GM19463 (cell line): ENCODE results near the gene TRAPPC2.

Source experiments
- ATAC-seq: cut with Tn5 transposase; IDR thresholded peaks from one replicate; pipeline ENCODE4 v1.9.1; 2021; ENCODE audit warnings: mild to moderate bottlenecking, moderate library complexity; ENCODE audit not compliant: unreplicated experiment

Gene TRAPPC2

DNA sequence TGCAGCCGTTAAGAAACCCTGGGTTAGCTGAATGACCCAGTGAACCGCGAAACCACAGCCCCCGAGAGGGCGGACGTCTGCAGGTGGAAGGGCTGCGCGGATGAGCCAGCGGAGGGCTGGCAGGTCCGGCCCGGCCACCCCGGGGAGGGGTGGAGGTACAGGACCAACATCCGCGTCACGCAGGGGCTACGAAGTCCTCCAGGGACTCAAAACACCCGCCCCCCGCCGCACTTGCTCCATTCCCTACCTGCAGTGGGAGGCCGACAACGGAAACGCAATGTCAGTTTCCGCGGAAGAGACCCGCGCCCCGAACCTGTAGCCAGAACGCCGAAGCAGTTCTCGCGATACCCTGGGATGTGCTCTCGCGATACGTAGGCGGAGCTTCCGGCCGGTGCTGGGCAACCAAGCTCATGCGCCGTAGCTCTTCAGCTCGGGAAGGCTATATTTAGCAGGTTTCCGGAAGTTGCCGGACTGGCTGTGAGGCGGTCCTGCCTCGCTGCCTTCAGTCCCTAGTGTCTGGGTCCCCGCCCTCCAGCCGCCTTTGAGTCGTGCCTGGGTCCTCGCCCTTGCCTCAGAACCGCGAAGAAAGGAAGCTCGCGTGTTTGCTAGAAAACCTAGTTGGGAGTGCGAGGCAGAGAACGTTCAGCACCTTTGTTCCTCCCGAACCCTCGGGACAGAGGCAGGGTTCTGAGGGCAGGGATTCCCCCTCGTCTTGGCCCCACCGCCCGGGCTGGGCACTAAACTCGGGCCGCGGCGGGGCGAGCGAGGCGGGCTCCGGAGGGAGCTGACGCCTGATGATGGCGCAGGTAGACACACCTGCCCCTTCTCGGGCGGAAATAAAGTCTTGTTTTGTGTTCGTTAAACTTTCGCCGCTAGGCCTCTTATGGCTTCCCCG, at the start of gene TRAPPC2, which contains the start of gene OFD1:
Gene TRAPPC2 (minus strand): TSS at position 343 of the 895 bp plus-strand sequence. CDS start 14,657 bp downstream, outside the sequence.
Gene OFD1 (plus strand): TSS at position 471 of the 895 bp plus-strand sequence. CDS start 324 bp downstream, at position 795.
- peak; percentile 91 for ATAC-seq

DNA sequence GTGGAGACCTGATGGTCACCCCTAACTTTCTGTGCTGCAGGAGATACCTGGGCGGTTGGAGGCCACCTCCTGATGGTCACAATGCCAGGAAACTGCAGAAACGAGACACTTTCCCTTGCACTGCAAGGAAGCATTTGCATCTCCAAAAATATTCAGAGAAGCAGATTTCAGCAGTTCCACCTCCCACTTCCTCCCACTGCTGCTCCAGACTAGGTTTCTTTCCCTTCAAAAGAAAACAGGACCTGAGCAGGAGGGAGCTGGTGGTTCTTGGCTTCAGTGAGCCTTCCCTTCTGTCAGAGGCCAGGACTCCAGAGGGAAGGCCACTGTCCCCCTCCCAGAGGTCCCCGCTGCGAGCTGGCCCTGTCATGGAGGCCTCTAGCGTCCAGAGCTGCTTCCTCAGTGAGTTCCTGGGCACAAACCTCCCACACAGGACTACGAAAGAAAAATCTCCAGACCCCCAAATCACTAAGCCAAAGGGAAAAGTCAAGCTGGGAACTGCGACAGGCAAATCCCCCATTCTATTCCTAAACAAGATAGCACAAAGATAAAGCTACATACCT, 46.5 kb upstream of the TRAPPC2 start:
- ATAC-seq: no peak

DNA sequence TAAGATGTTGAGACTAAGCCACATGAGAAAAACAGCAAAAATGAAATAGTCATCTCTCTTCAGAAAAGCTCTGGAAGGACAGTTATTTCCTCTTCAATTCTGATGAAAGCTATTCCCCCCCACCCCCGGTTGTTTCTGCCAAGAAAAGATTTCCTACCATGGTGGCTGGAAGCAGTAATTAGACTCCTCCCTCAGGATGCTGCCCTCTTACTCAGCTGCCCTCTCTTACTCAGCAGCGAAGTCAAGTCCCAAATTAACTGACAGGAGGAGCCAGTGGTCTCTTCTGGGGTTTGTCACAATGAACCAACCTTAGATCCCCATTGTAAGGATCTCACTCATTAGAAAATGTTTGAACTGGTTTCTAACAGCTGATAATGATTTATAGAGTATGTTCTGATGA, 44.5 kb upstream of the TRAPPC2 start:
- no peak for ATAC-seq

DNA sequence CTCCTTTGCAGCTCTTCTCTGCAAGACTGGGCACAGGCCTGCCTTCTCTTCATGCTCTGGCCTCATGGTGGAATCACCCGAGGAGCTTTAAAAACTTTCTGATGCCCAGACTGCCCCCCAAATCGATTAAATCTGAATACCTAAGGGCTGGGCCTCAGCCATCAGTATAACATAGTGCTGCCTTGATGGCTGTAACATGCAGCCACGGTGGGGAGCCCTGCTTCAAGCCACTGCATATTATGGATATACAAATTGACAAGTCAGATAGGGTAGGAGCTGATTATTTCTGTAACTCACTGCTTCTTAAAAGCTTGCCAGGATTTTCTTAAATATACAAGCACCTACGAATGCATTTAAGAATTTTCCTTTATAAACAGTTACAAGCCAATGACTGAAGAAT, 42.0 kb upstream of the TRAPPC2 start:
- ATAC-seq: no peak

DNA sequence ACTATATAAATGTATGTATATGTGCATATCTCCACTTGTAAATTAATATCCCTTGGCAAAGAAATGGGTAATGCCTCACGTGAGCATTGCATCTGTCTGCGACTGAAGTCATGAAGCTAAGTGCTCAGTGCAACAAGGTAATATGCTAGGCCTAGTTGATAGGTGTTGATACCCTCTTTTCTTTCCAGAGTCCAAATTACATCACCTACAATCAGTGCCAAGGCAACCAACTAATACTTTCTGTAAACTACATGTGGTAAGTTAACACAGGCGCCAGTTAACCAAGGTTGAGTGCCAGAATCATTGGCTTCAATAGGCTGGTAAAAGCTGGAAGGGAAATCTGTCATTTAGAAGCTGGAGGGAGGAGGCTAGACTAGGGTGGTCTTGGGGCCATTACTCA, 41.4 kb upstream of the TRAPPC2 start:
- no peak for ATAC-seq

DNA sequence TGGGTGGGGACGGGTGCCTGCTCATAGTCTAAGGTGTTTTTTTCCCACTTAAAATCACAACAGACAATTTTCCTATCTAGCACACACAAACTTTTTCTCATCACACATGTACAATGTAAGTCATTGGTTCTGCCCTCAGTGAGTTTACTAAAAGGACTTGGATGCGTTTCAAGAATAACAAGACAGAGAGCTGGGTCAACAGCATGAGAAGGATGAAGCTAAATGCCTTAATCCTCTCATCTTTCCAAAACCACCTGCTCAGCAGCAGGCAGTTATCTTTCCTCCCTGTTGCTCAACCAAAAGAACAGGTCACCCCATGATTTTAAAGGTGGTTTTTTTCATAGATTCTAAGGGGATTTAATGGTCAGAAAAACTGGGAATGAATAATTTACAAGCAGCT, 40.3 kb upstream of the TRAPPC2 start:
- ATAC-seq: no peak

DNA sequence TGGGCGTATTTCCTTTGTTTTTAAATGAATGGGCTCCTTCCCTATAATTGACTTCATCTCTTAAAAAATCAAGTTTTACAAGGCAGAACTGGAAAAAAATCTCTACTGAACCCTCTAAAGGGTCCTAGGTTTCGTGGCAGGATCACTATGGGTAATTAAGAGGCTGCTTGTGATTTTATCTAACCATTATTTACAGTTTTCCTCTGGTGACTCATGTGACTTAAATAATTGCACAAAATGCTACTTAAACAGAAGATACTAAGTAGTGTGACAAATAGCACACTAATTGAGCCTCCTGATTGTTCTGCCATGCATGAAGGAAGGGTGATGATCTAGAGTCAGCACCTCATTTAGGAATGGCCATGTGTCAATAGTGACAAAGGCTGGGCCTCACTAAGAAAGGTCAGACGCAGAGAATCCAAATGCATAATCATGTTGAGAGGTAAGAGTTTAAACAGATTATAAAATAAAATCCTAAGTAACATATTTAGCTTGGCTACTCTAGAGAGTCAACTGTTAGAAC, 35.7 kb upstream of the TRAPPC2 start:
- no peak for ATAC-seq

DNA sequence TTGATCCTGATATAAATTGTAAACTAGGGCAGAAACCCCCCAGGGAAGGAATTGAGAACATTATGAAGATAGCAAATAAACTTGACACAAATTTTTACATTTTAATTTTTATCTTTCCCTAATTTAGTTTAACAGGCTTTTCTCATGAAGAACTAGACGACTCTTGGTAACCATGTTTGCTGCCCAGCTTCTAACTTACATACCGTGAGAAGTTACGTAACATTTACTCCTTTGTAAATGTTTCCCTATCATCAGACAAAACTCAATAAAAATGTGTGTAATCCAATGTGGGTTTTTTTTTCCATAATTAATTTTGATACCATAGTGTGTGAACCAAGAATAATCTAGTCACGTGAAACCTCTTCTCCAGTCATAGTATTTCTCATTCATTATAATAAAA, 34.5 kb upstream of the TRAPPC2 start:
- no peak for ATAC-seq

DNA sequence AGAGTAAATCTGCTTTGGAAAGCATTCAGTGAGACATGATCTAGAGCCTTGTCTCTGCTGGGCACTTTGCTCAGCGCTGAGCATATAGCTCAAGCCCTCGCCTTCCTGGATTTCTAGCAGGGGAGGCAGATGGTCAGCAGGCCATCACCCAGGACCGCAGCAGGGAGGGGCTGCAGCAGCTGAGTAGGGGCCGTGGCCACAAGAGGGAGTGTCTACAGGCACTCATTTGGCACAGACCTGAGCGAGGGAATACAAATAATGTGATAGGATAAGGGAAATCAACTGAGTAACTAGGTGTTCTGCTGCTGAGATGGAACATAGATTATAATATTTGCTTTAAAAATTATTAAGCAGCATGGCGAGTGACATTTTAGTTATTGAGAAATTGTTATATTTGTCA, 30.3 kb upstream of the TRAPPC2 start:
- no peak for ATAC-seq

DNA sequence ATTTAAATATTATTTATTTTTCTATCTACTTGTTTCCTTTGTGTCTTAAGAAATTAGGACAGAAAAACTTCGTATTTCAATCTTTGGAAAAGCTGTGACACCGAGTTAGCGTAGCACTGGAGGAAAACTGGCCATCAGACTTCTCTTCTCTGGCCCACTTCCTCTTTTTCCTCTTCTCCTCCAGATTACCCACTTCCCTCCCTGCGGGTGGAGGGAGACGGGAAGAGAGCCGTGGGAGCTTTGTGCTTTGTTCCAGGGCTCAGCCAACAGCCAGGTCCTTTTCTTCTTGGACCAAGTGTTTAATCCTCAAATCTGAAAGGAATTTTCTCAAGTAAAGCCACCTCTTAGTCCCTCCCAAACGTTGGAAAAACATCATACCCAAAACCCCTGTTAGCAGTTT, 29.9 kb upstream of the TRAPPC2 start:
- no peak for ATAC-seq

DNA sequence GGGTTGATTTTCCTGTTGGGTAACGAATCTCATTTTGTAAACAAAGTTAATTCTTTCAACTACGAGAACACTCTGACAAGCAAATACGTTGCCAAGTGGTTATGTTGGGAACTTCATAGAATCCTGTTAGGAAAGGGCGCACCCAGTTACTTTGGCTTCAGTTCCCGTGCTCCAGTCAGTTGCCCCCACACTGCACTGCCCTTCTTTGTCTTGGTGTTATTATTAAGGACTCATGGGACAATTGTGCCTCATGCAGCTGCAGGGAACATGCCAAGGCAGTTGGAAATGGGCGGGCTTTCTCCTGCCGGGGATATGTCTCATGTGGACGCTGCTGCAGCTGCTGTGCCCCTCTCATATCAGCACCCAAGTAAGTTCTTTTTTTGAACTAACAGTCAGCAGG, 29.1 kb upstream of the TRAPPC2 start:
- no peak for ATAC-seq

DNA sequence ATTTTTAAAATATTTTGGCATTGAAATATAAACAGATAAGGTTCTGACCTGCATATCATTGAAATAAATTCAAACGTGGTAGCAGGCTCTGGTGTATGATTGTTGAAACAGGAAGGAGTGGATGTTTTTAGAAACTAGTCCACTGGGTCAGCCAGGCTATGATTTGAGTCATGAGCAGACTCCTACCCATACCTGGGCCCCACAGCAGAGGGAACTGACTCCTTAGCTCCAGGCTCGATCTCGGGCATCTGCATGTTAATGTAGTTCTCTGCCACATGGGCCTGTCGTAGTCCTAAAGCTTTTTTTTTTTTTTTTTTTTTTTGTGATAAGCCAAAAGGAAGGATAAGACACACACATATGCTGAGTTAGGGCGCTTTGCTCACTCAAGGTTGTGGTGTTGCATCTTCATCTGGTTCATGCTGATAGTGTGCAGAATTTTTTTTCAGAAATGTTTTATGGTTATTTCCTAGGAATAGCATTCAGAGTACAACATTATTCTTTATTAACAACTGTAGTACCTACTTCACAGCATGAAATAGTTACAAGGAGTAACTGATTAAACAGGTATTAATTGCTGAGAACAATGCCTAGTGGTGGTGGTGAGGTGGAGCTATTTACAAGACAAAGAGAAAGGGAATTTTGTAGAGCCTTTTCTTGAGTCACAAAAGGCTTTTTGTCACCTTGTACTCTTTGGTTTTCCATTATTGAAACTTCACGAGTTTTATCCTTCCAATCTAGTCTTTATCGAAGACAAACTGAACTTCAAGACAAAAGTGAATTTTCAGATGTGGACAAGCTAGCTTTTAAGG, 27.4 kb upstream of the TRAPPC2 start:
- ATAC-seq: peak; percentile 76

DNA sequence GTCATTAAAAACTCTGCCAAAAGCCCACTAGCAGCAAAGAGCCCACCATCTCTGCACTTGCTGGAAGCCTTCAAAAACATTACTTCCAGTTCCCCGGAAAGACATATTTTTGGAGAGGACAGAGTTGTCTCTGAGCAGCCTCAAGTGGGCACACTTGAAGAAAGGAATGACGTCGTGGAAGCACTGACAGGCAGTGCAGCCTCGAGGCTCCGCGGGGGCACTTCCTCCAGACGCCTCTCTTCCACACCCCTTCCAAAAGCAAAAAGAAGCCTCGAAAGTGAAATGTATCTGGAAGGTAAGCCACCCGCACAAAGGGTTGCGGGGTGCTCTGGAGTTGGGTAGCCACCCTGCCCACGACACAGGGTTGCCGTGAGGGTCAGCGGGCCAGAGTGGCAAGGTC, 26.0 kb upstream of the TRAPPC2 start:
- ATAC-seq: no peak

DNA sequence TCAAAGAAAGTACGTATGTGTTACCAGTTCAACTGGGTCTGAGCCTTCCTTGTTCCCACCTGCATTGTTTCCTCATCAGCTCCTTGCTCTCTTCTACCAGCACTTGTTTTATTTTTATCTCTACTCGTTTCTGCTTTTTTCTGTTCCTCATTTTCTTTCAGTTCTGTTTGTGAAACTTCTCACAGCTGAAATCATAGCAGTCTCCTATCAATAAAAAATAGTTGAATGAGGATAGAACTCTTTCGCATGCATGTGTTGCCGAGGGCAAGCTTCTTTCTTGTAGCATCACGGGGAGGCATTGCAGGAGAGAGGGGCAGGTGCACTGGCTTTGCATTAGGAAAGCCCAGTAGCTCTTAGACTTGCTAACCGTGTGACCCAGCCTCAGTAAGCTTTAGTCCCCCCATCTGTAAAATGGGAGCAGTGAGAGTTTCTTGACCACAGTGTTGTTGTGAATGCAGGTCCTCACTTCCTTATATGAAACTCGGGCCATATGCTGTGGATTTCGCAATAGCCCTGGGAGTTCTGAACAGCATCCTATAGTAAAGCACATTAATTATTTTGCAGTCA, 24.8 kb upstream of the TRAPPC2 start:
- peak; percentile 55 for ATAC-seq

DNA sequence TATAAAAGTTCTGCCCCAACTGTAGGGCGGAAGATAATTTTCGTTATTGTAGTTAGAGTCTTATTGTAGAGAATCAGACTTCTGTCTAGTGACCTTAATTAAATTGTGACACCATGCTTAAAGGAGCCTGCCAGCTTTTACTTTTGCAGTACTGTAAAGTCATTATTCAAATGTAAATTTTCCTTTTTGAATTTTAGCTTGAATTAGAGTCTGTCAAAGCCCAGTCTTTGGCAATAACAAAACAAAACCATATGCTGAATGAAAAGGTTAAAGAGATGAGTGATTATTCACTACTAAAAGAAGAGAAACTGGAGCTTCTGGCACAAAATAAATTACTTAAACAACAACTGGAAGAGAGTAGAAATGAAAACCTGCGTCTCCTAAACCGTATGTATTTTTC, 22.0 kb upstream of the TRAPPC2 start:
- ATAC-seq: no peak

DNA sequence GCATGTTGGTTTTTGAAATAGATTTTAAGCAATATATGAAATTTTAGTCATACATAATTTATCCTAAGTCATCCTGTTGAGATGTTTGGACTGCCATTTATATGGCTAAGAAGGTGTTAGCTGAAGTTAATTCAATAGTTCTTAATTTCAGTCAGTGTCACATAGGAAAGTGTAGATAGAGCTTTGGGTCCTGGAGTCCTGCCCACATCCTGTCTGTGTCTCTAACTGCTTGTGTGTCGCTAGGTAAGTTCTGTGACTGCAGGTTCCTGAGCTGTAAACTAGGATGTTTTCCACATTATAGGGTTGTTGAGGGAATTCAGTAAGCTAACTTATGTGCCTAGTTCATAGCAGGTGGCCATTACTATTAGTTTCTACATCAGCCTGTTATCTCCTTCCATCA, 20.8 kb upstream of the TRAPPC2 start:
- no peak for ATAC-seq

DNA sequence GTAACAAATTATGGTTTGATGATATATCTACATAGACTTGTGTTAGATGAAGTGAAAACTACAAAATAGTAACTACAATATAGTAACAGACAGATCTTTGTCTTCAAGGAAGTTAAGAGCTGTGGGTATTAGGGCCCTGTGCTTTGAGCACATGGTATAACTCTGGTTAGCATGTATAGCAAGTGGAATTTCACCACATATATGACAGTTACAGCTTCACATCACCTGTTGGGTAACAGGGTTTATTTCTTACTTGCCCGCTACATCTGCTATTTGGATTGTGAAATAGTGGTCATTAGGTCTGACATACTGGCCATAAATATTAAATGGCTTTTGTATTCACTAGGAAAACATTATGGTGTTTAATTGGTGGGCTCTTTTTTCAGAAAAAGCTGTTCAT, 20.3 kb upstream of the TRAPPC2 start:
- no peak for ATAC-seq

DNA sequence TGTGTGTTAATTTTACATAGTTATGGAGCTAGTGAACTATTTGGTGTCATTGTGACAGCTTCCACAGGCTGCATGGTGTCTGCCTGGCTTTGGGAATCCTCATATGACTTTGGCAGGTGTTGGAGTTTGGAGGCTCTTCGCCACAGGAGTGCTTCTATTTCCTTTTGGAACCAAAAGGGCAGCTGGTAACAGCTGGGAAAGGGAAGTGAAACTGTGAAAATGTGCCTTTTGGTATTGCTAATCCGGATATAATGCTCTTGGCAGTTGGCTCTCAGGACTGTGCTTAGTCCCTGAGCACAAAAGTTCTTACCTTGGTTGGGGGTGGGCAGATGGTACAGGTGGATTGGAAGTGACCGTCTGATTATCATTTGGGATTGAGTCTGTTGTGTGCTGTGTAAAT, 18.2 kb upstream of the TRAPPC2 start:
- ATAC-seq: peak; percentile 68

DNA sequence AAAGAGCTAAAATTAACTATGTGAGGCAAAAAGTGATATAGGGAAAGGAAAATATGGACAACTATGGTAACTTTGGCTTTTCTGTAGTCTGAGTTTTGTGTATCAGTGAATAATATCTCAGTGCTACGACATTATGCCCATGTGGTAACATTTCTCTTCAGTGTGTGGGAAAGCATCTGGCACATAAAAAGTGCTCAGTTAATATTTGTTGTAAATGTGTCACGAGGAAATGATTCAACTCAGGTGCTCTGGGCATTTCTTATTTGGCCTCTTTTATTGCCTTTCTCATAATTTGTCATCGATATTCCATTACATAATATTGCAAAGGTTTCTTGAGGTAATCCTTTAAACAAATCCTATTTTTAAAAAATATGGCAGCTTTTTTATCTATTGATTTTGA, 17.7 kb upstream of the TRAPPC2 start:
- no peak for ATAC-seq

DNA sequence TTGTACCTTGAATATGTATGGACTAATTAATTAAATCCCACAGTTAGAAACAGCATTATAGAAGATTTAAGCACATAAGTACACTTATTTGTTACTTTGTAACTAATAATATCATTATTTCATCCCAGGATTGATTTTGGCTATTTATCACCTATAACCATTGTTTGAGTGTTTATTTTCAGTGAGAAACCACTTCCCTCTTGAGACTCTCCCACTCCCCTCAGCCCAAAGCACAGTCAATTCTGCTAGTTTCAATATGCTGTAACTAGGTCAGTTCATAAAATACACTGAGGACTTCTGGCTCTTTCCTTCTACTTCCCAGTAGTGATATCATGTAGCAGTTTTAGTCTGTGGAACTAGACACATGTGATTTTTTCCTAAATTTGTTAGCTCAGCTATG, 16.4 kb upstream of the TRAPPC2 start:
- ATAC-seq: peak; percentile 49

DNA sequence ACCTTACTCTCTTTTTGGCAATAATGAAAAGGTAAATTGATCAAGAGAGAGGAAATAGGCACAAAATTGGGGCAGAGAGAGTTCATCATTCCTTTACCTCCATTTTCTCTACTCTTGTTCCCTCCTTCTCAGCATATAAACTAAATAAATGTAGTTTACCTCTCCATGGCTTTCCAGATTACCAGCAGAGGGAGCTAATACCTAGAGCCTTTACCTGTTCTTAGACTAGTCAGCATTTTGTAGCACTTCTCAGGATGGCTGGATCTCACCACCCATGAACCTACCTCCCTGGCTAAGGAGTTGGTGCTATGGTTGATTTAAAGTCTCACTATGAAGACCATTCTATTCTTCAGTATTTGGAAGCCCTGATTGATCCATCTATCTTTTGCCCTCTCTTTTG, 15.8 kb upstream of the TRAPPC2 start:
- ATAC-seq: no peak
